GM23338 (cell line): ENCODE data around the gene SEMA6C.

ENCODE experiments used
- CREB1 ChIP-seq: fragments of 250-450 bp; sonication (Bioruptor Pico); IDR thresholded peaks from 2 replicates; pipeline ENCODE4 v1.5.0; 2020; ENCODE audit warnings: low read depth, mild to moderate bottlenecking, moderate library complexity
- EZH2 ChIP-seq: fragments of 200-600 bp; sonication (generic); IDR thresholded peaks from one replicate; pipeline ENCODE4 v1.8.0; 2017; ENCODE audit warnings: antibody characterized with exemption, mild to moderate bottlenecking, low read depth; ENCODE audit not compliant: unreplicated experiment
- EZH2phosphoT487 ChIP-seq: fragments of 200-600 bp; sonication (generic); IDR thresholded peaks from one replicate; pipeline ENCODE4 v1.8.1; 2018; ENCODE audit warnings: antibody characterized with exemption; ENCODE audit not compliant: unreplicated experiment
- JUNB ChIP-seq: IDR thresholded peaks from one replicate; pipeline ENCODE4 v1.6.1; 2016; ENCODE audit warnings: antibody characterized with exemption; ENCODE audit not compliant: unreplicated experiment
- NANOG ChIP-seq: IDR thresholded peaks from 2 replicates; pipeline ENCODE4 v1.6.1; 2016; ENCODE audit warnings: antibody characterized with exemption, borderline replicate concordance
- POLR2AphosphoS5 ChIP-seq: IDR thresholded peaks from 2 replicates; pipeline ENCODE4 v1.6.1; 2016; ENCODE audit warnings: antibody characterized with exemption, low read depth
- ZNF114 ChIP-seq: fragments of 250-450 bp; sonication (Bioruptor Pico); IDR thresholded peaks from 2 replicates; pipeline ENCODE4 v1.5.0; 2020; ENCODE audit warnings: mild to moderate bottlenecking, moderate library complexity
- ZNF331 ChIP-seq: fragments of 250-450 bp; sonication (Bioruptor Pico); IDR thresholded peaks from 2 replicates; pipeline ENCODE4 v1.5.0; 2020; ENCODE audit warnings: low read depth, mild to moderate bottlenecking, moderate library complexity
- TF ChIP-seq, protein P1 (sequence below), 2 experiments: fragments of 200-600 bp in 1 of 2; sonication (generic) in 1 of 2; conservative IDR thresholded peaks; 2 replicates each; pipeline versions ENCODE4 v1.5.1 to v1.6.1; 2016 to 2017; ENCODE audit warnings: antibody characterized with exemption in 2 of 2, low read depth in 2 of 2, mild to moderate bottlenecking in 2 of 2, moderate library complexity in 1 of 2
- TF ChIP-seq, protein P2 (sequence below): IDR thresholded peaks from one replicate; pipeline ENCODE4 v1.6.1; 2018; ENCODE audit warnings: antibody characterized with exemption; ENCODE audit not compliant: unreplicated experiment
- TF ChIP-seq, protein P3 (sequence below): IDR thresholded peaks from 2 replicates; pipeline ENCODE4 v1.6.1; 2016; ENCODE audit warnings: antibody characterized with exemption

DNA sequence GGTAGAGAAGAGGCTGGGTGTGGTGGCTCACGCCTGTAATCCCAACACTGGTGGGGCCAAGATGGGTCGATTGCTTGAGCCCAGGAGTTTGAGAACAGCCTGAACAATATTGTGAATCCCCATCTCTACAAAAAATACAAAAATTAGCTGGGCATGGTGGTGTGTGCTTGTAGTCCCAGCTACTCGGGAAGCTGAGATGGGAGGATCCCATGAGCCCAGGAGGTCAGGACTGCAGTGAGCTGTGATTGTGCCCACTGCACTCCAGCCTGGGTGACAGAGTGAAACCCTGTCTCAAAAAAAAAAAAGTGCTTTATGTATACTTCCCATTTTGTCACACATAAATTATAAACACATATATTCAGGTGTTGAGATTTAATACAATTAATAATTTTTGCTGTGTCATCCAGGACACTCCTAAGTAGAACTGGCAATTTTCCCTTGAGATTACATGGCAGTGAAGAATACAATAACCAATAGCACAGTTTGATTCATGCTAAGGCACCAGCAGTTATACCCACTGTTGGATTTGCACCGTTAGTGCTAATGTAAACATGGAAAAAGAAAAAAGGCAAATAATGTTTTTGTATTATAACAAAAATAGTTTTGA, 60.4 kb downstream of the SEMA6C start:
- TF ChIP-seq POLR2AphosphoS5: no peak
- TF ChIP-seq, protein P1, sequence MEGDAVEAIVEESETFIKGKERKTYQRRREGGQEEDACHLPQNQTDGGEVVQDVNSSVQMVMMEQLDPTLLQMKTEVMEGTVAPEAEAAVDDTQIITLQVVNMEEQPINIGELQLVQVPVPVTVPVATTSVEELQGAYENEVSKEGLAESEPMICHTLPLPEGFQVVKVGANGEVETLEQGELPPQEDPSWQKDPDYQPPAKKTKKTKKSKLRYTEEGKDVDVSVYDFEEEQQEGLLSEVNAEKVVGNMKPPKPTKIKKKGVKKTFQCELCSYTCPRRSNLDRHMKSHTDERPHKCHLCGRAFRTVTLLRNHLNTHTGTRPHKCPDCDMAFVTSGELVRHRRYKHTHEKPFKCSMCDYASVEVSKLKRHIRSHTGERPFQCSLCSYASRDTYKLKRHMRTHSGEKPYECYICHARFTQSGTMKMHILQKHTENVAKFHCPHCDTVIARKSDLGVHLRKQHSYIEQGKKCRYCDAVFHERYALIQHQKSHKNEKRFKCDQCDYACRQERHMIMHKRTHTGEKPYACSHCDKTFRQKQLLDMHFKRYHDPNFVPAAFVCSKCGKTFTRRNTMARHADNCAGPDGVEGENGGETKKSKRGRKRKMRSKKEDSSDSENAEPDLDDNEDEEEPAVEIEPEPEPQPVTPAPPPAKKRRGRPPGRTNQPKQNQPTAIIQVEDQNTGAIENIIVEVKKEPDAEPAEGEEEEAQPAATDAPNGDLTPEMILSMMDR (conservative IDR thresholded peaks at IDR 0.05; ENCODE audit: low read depth in 2 of 2): no peak
- TF ChIP-seq JUNB: no peak
- TF ChIP-seq, protein P2, sequence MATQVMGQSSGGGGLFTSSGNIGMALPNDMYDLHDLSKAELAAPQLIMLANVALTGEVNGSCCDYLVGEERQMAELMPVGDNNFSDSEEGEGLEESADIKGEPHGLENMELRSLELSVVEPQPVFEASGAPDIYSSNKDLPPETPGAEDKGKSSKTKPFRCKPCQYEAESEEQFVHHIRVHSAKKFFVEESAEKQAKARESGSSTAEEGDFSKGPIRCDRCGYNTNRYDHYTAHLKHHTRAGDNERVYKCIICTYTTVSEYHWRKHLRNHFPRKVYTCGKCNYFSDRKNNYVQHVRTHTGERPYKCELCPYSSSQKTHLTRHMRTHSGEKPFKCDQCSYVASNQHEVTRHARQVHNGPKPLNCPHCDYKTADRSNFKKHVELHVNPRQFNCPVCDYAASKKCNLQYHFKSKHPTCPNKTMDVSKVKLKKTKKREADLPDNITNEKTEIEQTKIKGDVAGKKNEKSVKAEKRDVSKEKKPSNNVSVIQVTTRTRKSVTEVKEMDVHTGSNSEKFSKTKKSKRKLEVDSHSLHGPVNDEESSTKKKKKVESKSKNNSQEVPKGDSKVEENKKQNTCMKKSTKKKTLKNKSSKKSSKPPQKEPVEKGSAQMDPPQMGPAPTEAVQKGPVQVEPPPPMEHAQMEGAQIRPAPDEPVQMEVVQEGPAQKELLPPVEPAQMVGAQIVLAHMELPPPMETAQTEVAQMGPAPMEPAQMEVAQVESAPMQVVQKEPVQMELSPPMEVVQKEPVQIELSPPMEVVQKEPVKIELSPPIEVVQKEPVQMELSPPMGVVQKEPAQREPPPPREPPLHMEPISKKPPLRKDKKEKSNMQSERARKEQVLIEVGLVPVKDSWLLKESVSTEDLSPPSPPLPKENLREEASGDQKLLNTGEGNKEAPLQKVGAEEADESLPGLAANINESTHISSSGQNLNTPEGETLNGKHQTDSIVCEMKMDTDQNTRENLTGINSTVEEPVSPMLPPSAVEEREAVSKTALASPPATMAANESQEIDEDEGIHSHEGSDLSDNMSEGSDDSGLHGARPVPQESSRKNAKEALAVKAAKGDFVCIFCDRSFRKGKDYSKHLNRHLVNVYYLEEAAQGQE: no peak
- TF ChIP-seq EZH2: no peak
- TF ChIP-seq CREB1: no peak
- TF ChIP-seq EZH2phosphoT487: no peak
- TF ChIP-seq, protein P3, sequence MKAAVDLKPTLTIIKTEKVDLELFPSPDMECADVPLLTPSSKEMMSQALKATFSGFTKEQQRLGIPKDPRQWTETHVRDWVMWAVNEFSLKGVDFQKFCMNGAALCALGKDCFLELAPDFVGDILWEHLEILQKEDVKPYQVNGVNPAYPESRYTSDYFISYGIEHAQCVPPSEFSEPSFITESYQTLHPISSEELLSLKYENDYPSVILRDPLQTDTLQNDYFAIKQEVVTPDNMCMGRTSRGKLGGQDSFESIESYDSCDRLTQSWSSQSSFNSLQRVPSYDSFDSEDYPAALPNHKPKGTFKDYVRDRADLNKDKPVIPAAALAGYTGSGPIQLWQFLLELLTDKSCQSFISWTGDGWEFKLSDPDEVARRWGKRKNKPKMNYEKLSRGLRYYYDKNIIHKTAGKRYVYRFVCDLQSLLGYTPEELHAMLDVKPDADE: no peak
- no peak for TF ChIP-seq NANOG
- no peak for TF ChIP-seq ZNF331 (CRISPR knock-in tag)
- no peak for TF ChIP-seq ZNF114 (CRISPR knock-in tag)
